Chondrocyte (in vitro differentiated cells): ENCODE results near the gene RGS17. TPM values are rescaled to one million over a fixed set of nuclear protein-coding genes. Genes with fewer than 3 reads are reported as not detected.
A peak's percentile ranks its signal among the peaks of the same experiment; 100 is the strongest.

Experiments used
- DNase-seq: peaks from one replicate; pipeline ENCODE4 v3.0.0; 2021; ENCODE audit warnings: mixed read lengths, low spot score
- H3K27ac Mint-ChIP-seq: one replicate; pipeline ENCODE4 v1.8.0; 2021; ENCODE audit warnings: mild to moderate bottlenecking, moderate library complexity, mixed read lengths; ENCODE audit not compliant: unreplicated experiment
- H3K27me3 Mint-ChIP-seq: 2 replicates; pipeline ENCODE4 v1.8.0; 2021; ENCODE audit warnings: low read depth, mixed read lengths
- H3K36me3 Mint-ChIP-seq: 2 replicates; pipeline ENCODE4 v1.8.0; 2021; ENCODE audit warnings: low read depth, mixed read lengths
- H3K4me1 Mint-ChIP-seq: 2 replicates; pipeline ENCODE4 v1.8.0; 2021; ENCODE audit warnings: low read depth, mild to moderate bottlenecking, mixed read lengths
- H3K4me3 Mint-ChIP-seq: one replicate; pipeline ENCODE4 v1.8.0; 2021; ENCODE audit warnings: mild to moderate bottlenecking, moderate library complexity, mixed read lengths; ENCODE audit not compliant: unreplicated experiment
- H3K9me3 Mint-ChIP-seq: 2 replicates; pipeline ENCODE4 v1.8.0; 2021; ENCODE audit warnings: low read depth, mixed read lengths
- total RNA-seq: library from RNA; stranded (reverse); gene quantifications from 3 replicates; pipeline ENCODE4 v1.2.1, GENCODE V29; 2021
- TF ChIP-seq, protein P1 (sequence below): fragments of 200-600 bp; sonication (generic); IDR thresholded peaks from 2 replicates; pipeline ENCODE4 v1.5.0; 2021; ENCODE audit warnings: antibody characterized with exemption, mild to moderate bottlenecking, moderate library complexity

Gene RGS17
- total RNA-seq, 1 donor from 2014 or later, result 1.5 TPM

DNA sequence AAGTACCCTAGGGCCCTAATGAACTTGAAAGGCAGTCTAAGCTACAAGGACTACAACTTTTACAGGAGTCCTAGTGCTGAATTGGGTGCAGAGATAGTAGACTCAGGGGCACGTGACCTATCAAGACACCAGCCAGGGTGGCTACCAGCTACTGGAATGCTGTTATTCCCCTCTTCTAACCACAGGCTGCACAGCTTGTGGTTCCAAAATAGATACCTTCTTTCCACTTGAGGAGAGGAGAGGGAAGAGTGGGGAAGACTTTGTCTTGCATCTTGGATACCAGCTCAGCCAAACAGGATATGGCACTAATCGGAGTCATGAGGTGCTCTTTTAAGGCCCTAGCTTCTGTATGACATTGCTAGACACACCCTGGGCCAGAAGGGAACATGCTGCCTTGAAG lies 68.6 kb downstream of the RGS17 start:
- TF ChIP-seq, protein P1, sequence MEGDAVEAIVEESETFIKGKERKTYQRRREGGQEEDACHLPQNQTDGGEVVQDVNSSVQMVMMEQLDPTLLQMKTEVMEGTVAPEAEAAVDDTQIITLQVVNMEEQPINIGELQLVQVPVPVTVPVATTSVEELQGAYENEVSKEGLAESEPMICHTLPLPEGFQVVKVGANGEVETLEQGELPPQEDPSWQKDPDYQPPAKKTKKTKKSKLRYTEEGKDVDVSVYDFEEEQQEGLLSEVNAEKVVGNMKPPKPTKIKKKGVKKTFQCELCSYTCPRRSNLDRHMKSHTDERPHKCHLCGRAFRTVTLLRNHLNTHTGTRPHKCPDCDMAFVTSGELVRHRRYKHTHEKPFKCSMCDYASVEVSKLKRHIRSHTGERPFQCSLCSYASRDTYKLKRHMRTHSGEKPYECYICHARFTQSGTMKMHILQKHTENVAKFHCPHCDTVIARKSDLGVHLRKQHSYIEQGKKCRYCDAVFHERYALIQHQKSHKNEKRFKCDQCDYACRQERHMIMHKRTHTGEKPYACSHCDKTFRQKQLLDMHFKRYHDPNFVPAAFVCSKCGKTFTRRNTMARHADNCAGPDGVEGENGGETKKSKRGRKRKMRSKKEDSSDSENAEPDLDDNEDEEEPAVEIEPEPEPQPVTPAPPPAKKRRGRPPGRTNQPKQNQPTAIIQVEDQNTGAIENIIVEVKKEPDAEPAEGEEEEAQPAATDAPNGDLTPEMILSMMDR, result no peak
- Mint-ChIP-seq H3K27ac (no peak overlapping the region), H3K9me3 (peaks cover 39% of the 10 kb centered on the region), H3K36me3 (peaks cover 10% of the 10 kb centered on the region), H3K4me3 (no peak overlapping the region), H3K4me1 (no peaks in the 10 kb centered on the region), H3K27me3 (no peaks in the 10 kb centered on the region)
- DNase-seq, result no peak

DNA sequence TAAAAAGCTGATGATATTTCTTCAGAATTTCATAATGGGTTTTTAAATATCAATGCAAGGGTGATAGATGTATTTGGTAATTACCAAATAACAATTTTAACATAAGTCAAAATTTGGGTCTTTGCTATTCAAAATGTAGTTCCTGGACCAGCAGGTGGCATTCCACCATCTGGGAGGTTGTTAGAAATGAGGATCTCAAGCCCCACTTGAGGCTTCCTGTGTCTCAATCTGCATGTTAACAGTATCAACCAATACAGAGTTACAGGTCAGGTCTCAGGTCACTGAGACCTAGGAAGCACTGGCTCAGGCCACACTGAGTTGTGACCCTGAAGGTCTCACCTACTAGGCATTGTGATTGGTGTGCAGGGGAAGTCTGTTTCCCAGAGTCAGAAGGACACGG lies 71.3 kb downstream of the RGS17 start:
- no peaks in the 10 kb centered on the region for H3K27me3 Mint-ChIP-seq
- peaks cover 7% of the 10 kb centered on the region for H3K36me3 Mint-ChIP-seq
- DNase-seq, result no peak
- H3K9me3 Mint-ChIP-seq, result peaks cover 17% of the 10 kb centered on the region
- TF ChIP-seq, protein P1, result peak; percentile 58
- H3K4me3 Mint-ChIP-seq, result no peak overlapping the region
- H3K4me1 Mint-ChIP-seq, result no peaks in the 10 kb centered on the region
- H3K27ac Mint-ChIP-seq, result no peak overlapping the region

DNA sequence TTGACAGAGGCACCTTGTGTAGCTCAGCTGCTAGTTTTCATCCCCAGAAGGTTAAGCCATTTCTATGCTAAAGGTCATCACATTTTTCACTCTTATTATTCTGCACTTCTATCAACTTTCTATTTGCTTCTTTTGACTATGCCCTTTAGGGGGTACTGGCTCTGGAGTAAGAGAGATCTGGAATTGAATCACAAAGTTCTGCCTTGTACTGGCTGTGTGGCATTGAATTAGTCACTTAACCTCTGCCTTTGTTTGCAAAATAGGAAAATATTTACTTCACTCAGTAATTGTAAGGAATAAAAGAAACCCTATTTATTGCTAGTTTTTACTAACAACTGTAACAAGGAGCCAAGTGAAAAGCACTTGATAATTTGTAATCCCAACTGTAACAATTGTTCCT lies 71.8 kb downstream of the RGS17 start:
- Mint-ChIP-seq H3K4me1 (no peaks in the 10 kb centered on the region), H3K27me3 (no peaks in the 10 kb centered on the region), H3K4me3 (no peak overlapping the region), H3K9me3 (peaks cover 13% of the 10 kb centered on the region), H3K27ac (no peak overlapping the region), H3K36me3 (peaks cover 7% of the 10 kb centered on the region)
- no peak for DNase-seq
- TF ChIP-seq, protein P1, result no peak

DNA sequence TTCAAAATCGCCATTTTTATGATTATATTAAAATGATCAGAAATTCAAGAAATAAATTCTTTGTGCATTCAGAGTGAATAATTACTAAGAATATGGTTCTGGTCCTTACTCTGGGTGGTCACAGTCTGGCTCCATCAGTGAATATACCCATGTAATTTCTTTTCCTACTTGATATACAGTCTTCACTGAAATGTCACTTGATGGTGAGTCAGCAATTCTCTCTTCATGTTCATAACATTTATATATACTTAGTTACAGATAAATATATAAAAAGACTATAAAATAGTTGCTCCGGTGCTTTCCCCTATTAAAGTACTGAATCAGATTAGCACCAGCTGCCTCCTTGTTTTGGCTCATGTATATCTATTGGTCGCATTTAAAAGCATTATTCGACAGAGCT lies 72.2 kb downstream of the RGS17 start:
- TF ChIP-seq, protein P1, result no peak
- H3K4me1 Mint-ChIP-seq, result no peaks in the 10 kb centered on the region
- H3K36me3 Mint-ChIP-seq, result peaks cover 7% of the 10 kb centered on the region
- DNase-seq, result no peak
- no peak overlapping the region for H3K4me3 Mint-ChIP-seq
- no peaks in the 10 kb centered on the region for H3K27me3 Mint-ChIP-seq
- H3K27ac Mint-ChIP-seq, result no peak overlapping the region
- peaks cover 11% of the 10 kb centered on the region for H3K9me3 Mint-ChIP-seq

DNA sequence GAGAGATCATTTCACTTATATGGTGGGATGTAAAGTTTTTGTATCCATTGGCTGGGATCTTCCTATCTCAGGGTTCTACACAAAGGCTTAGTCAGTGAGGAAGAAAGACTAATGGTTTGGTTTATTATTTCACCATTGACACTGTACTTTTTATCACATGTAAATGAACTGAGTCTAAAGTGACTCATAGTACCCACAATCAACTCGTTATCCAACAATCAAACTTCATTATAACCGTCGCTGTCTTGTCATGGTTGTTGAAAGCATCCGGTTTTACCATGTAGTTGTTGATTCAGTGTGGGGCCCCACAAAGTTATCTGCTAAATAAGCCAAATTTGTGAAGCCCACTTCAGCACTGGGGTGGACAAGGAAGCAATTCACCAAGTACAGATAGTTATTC lies 72.8 kb downstream of the RGS17 start:
- peaks cover 4% of the 10 kb centered on the region for H3K36me3 Mint-ChIP-seq
- TF ChIP-seq, protein P1, result no peak
- no peaks in the 10 kb centered on the region for H3K27me3 Mint-ChIP-seq
- no peak overlapping the region for H3K4me3 Mint-ChIP-seq
- peaks cover 5% of the 10 kb centered on the region for H3K9me3 Mint-ChIP-seq
- no peaks in the 10 kb centered on the region for H3K4me1 Mint-ChIP-seq
- DNase-seq, result no peak
- H3K27ac Mint-ChIP-seq, result no peak overlapping the region
